WTC11 (cell line): ENCODE measurements around the gene RFC3. TPM values are rescaled to one million over a fixed set of nuclear protein-coding genes. Genes with fewer than 3 reads are reported as not detected.

ENCODE experiments used
- ATAC-seq: fragments of 200-7000 bp; cut with Tn5 transposase; 2 replicates; pipeline ENCODE4 v1.10.0; 2021; ENCODE audit warnings: mild to moderate bottlenecking, moderate library complexity
- CTCF ChIA-PET: fragments of 300-600 bp; sonication (Branson Sonifier 250); formaldehyde crosslinking; loops from one replicate; lab custom pipeline; 2021; ENCODE audit warnings: antibody characterized with exemption; lab: Charles Lee
- POLR2A ChIA-PET: fragments of 350-600 bp; sonication (Branson Sonifier 250); formaldehyde crosslinking; loops from one replicate; lab custom pipeline; 2021; ENCODE audit warnings: antibody characterized with exemption; lab: Charles Lee
- DNase-seq: peaks from one replicate; pipeline ENCODE4 v3.0.0; 2021; ENCODE audit warnings: low spot score
- H3K27ac Mint-ChIP-seq: 2 replicates; pipeline ENCODE4 v1.8.0; 2021; ENCODE audit warnings: mixed read lengths
- H3K27me3 Mint-ChIP-seq: 2 replicates; pipeline ENCODE4 v1.8.0; 2021; ENCODE audit warnings: low read depth, mild to moderate bottlenecking, moderate library complexity, mixed read lengths
- H3K36me3 Mint-ChIP-seq: 2 replicates; pipeline ENCODE4 v1.8.0; 2021; ENCODE audit warnings: mixed read lengths
- H3K4me1 Mint-ChIP-seq: 2 replicates; pipeline ENCODE4 v1.8.0; 2022; ENCODE audit warnings: mixed read lengths
- H3K4me3 Mint-ChIP-seq: 2 replicates; pipeline ENCODE4 v1.8.0; 2021; ENCODE audit warnings: mild to moderate bottlenecking, moderate library complexity, mixed read lengths
- H3K9me3 Mint-ChIP-seq: 2 replicates; pipeline ENCODE4 v1.8.0; 2021; ENCODE audit warnings: mixed read lengths
- CDX4 ChIP-seq: fragments of 250-450 bp; sonication (Bioruptor Pico); IDR thresholded peaks from 2 replicates; pipeline ENCODE4 v1.9.0; 2021; ENCODE audit warnings: moderate library complexity, mild to moderate bottlenecking, inconsistent platforms, borderline replicate concordance
- CREM ChIP-seq: sonication (generic); formaldehyde crosslinking; IDR thresholded peaks from 2 replicates; pipeline ENCODE4 v1.8.1; 2022; ENCODE audit warnings: mild to moderate bottlenecking, missing genetic modification reagents, moderate library complexity
- EMX1 ChIP-seq: fragments of 250-450 bp; sonication (Bioruptor Pico); IDR thresholded peaks from 2 replicates; pipeline ENCODE4 v1.8.0; 2021; ENCODE audit warnings: mild to moderate bottlenecking
- GTF2I ChIP-seq: fragments of 250-450 bp; sonication (Bioruptor Pico); conservative IDR thresholded peaks from 2 replicates; pipeline ENCODE4 v1.4.0; 2021; ENCODE audit warnings: mild to moderate bottlenecking
- HMGA2 ChIP-seq: fragments of 250-450 bp; sonication (Bioruptor Pico); IDR thresholded peaks from 2 replicates; pipeline ENCODE4 v1.4.0; 2021; ENCODE audit warnings: mild to moderate bottlenecking, moderate library complexity
- JAZF1 ChIP-seq: fragments of 250-450 bp; sonication (Bioruptor Pico); IDR thresholded peaks from 2 replicates; pipeline ENCODE4 v1.9.0; 2021; ENCODE audit warnings: moderate library complexity, mild to moderate bottlenecking, inconsistent platforms
- MAX ChIP-seq: sonication (generic); formaldehyde crosslinking; IDR thresholded peaks from 2 replicates; pipeline ENCODE4 v1.8.0; 2022; ENCODE audit warnings: mild to moderate bottlenecking, missing genetic modification reagents
- MYBL2 ChIP-seq: sonication (generic); formaldehyde crosslinking; IDR thresholded peaks from 2 replicates; pipeline ENCODE4 v1.8.1; 2023; ENCODE audit warnings: mild to moderate bottlenecking, moderate library complexity, missing genetic modification reagents
- NFATC4 ChIP-seq: fragments of 250-450 bp; sonication (Bioruptor Pico); IDR thresholded peaks from 2 replicates; pipeline ENCODE4 v1.9.0; 2021; ENCODE audit warnings: mild to moderate bottlenecking
- NR3C1 ChIP-seq: sonication (generic); formaldehyde crosslinking; conservative IDR thresholded peaks from 2 replicates; pipeline ENCODE4 v1.8.1; 2023; ENCODE audit warnings: low read depth, mild to moderate bottlenecking, missing genetic modification reagents
- PRDM15 ChIP-seq: sonication (generic); formaldehyde crosslinking; IDR thresholded peaks from 2 replicates; pipeline ENCODE4 v1.8.0; 2022; ENCODE audit warnings: missing genetic modification reagents
- SP1 ChIP-seq: sonication (generic); formaldehyde crosslinking; conservative IDR thresholded peaks from 2 replicates; pipeline ENCODE4 v1.8.1; 2022; ENCODE audit warnings: missing genetic modification reagents
- TEAD4 ChIP-seq: sonication (generic); formaldehyde crosslinking; IDR thresholded peaks from 2 replicates; pipeline ENCODE4 v1.8.0; 2022; ENCODE audit warnings: mild to moderate bottlenecking, missing genetic modification reagents
- ZNF232 ChIP-seq: sonication (generic); formaldehyde crosslinking; IDR thresholded peaks from 2 replicates; pipeline ENCODE4 v1.8.0; 2022; ENCODE audit warnings: mild to moderate bottlenecking, missing genetic modification reagents
- total RNA-seq: library from RNA; stranded (reverse); gene quantifications from 3 replicates; pipeline ENCODE4 v1.2.3, GENCODE V29; 2021
- TF ChIP-seq, protein P1 (sequence below): sonication (generic); formaldehyde crosslinking; IDR thresholded peaks from 2 replicates; pipeline ENCODE4 v1.8.0; 2022; ENCODE audit warnings: mild to moderate bottlenecking, missing genetic modification reagents
- TF ChIP-seq, protein P2 (sequence below): fragments of 250-450 bp; sonication (Bioruptor Pico); IDR thresholded peaks from 2 replicates; pipeline ENCODE4 v1.9.0; 2021; ENCODE audit warnings: mild to moderate bottlenecking
- TF ChIP-seq, protein P3 (sequence below): sonication (generic); formaldehyde crosslinking; conservative IDR thresholded peaks from 2 replicates; pipeline ENCODE4 v1.8.1; 2023; ENCODE audit warnings: mild to moderate bottlenecking, low read depth, missing genetic modification reagents, moderate library complexity
- TF ChIP-seq, protein P4 (sequence below): sonication (generic); formaldehyde crosslinking; IDR thresholded peaks from 2 replicates; pipeline ENCODE4 v1.8.0; 2022; ENCODE audit warnings: mild to moderate bottlenecking, missing genetic modification reagents

Gene RFC3
- total RNA-seq, 1 experiment from 2014 or later, result 37.0 TPM

GRCh38 chr13:33842207-33842606, 24.3 kb downstream of the RFC3 start (continued):
- TF ChIP-seq, protein P1, sequence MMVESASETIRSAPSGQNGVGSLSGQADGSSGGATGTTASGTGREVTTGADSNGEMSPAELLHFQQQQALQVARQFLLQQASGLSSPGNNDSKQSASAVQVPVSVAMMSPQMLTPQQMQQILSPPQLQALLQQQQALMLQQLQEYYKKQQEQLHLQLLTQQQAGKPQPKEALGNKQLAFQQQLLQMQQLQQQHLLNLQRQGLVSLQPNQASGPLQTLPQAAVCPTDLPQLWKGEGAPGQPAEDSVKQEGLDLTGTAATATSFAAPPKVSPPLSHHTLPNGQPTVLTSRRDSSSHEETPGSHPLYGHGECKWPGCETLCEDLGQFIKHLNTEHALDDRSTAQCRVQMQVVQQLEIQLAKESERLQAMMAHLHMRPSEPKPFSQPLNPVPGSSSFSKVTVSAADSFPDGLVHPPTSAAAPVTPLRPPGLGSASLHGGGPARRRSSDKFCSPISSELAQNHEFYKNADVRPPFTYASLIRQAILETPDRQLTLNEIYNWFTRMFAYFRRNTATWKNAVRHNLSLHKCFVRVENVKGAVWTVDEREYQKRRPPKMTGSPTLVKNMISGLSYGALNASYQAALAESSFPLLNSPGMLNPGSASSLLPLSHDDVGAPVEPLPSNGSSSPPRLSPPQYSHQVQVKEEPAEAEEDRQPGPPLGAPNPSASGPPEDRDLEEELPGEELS (CRISPR knock-in tag), result no peak
- no peak for TF ChIP-seq TEAD4
- no peak for TF ChIP-seq NR3C1
- no peak for TF ChIP-seq CDX4 (CRISPR knock-in tag)
- no peak for TF ChIP-seq SP1 (CRISPR knock-in tag)
- TF ChIP-seq NFATC4 (CRISPR knock-in tag), result no peak
- no peak for TF ChIP-seq CREM (CRISPR knock-in tag)
- TF ChIP-seq, protein P2, sequence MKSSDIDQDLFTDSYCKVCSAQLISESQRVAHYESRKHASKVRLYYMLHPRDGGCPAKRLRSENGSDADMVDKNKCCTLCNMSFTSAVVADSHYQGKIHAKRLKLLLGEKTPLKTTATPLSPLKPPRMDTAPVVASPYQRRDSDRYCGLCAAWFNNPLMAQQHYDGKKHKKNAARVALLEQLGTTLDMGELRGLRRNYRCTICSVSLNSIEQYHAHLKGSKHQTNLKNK (CRISPR knock-in tag), result no peak
- TF ChIP-seq EMX1 (CRISPR knock-in tag), result no peak

DNA sequence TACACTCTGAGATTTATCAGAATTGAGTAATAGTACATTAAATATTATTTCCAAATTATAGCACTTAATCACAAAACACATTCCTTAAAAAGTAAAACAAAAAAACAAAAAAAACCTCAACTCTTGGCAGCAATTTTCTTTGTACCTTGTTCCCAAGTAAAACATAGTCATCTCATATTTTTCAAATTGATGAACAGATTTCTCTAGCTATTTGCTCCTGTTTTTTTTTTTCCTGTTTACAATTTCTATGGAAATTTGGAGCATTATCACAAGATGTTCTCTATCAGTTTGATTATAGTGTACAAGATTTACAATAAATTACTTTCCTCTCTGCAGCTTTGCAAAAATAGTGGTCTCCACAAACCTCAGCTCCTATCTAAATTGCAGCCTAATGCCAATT, 25.0 kb downstream of the RFC3 start:
- DNase-seq (no peak), ATAC-seq (no peak)
- no peak for TF ChIP-seq NFATC4 (CRISPR knock-in tag)
- TF ChIP-seq, protein P3, sequence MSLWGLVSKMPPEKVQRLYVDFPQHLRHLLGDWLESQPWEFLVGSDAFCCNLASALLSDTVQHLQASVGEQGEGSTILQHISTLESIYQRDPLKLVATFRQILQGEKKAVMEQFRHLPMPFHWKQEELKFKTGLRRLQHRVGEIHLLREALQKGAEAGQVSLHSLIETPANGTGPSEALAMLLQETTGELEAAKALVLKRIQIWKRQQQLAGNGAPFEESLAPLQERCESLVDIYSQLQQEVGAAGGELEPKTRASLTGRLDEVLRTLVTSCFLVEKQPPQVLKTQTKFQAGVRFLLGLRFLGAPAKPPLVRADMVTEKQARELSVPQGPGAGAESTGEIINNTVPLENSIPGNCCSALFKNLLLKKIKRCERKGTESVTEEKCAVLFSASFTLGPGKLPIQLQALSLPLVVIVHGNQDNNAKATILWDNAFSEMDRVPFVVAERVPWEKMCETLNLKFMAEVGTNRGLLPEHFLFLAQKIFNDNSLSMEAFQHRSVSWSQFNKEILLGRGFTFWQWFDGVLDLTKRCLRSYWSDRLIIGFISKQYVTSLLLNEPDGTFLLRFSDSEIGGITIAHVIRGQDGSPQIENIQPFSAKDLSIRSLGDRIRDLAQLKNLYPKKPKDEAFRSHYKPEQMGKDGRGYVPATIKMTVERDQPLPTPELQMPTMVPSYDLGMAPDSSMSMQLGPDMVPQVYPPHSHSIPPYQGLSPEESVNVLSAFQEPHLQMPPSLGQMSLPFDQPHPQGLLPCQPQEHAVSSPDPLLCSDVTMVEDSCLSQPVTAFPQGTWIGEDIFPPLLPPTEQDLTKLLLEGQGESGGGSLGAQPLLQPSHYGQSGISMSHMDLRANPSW (CRISPR knock-in tag), result no peak
- no peak for TF ChIP-seq MYBL2 (CRISPR knock-in tag)
- no peak for TF ChIP-seq ZNF232 (CRISPR knock-in tag)
- TF ChIP-seq, protein P4, sequence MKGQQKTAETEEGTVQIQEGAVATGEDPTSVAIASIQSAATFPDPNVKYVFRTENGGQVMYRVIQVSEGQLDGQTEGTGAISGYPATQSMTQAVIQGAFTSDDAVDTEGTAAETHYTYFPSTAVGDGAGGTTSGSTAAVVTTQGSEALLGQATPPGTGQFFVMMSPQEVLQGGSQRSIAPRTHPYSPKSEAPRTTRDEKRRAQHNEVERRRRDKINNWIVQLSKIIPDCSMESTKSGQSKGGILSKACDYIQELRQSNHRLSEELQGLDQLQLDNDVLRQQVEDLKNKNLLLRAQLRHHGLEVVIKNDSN (CRISPR knock-in tag), result no peak
- no peak for TF ChIP-seq JAZF1 (CRISPR knock-in tag)
- TF ChIP-seq GTF2I, result no peak
- TF ChIP-seq HMGA2 (CRISPR knock-in tag), result no peak
- TF ChIP-seq MAX (CRISPR knock-in tag), result no peak
- TF ChIP-seq PRDM15 (CRISPR knock-in tag), result no peak
- no peaks in the 10 kb centered on the region for H3K27me3 Mint-ChIP-seq
- H3K4me3 Mint-ChIP-seq, result no peak overlapping the region
- H3K9me3 Mint-ChIP-seq, result no peaks in the 10 kb centered on the region
- CTCF ChIA-PET, result interaction anchor here (0.7 kb wide), 1 partner anchor 31 kb away, joined by 3 read pairs; no protein-coding TSS in a partner anchor
- POLR2A ChIA-PET, result no interaction called here
- no peak overlapping the region for H3K27ac Mint-ChIP-seq
- peaks cover 29% of the 10 kb centered on the region for H3K36me3 Mint-ChIP-seq
- no peaks in the 10 kb centered on the region for H3K4me1 Mint-ChIP-seq
